ENCODE measurements around the gene WDR43. TPM values are rescaled to one million over a fixed set of nuclear protein-coding genes. Genes with fewer than 3 reads are reported as not detected.

WDR43 gene
- total and polyA plus RNA-seq, 3 experiments from 2014 or later, result 40.0 to 186 (median 169) TPM

DNA sequence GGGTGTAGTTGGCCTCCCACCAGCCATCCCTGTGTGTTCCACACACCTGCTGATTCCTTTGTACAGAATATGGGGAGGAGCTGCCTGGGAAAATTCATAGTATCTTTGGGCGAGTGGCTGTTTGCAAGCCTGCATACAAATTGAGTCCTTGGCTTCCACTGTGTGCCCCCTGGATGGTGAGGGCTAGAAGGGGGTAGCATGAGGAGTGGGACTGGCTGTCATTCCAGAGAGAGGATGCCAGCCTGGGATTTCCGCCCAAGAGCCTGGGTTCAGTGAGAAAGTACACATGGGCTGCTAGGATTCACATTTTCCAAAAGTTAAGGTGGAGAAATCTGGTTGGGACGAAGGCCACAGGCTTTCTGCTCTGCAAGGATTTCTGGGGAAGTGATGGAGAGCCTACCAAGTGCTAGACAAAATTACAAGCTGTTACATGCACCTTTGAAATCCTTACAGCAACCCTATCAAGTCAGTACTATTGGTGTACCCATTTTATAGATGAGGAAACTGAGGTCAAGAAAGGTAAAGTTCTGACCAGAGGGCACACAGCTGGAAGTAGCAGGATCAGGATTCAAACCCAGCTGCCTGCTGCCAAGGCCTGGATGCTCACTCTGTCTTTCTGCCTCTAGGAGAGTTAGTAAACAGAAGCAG lies 86.0 kb downstream of the WDR43 start:
- Histone ChIP-seq H3K4me1 (ENCODE audit: insufficient read depth, low read length) (no peaks in the 10 kb centered on the region), H3K4me3 (ENCODE audit: low read length) (no peak overlapping the region), H3K27me3 (ENCODE audit: insufficient read depth, low read length, poor library complexity, severe bottlenecking) (no peaks in the 10 kb centered on the region), H3K27ac (ENCODE audit: low read depth, low read length) (no peak overlapping the region), H3K9me3 (ENCODE audit: low read length) (no peaks in the 10 kb centered on the region), H3K36me3 (ENCODE audit: insufficient read depth, low read length) (no peaks in the 10 kb centered on the region)
- peak overlapping the region in 4 of 8 donors; percentile 38 to 60 (median 42) for H3K27ac Mint-ChIP-seq
- no peaks in the 10 kb centered on the region for H3K9me3 Mint-ChIP-seq
- no peaks in the 10 kb centered on the region for H3K4me1 Mint-ChIP-seq
- ChIA-PET POLR2A (interaction anchor here (0.6 kb wide), 1 partner anchor 21 kb away, joined by 3 read pairs; no protein-coding TSS in a partner anchor), CTCF (interaction anchor here (0.6 to 0.8 kb wide), 2 partner anchors 30 to 34 kb away, joined by 3 read pairs; no protein-coding TSS in a partner anchor)
- H3K4me3 Mint-ChIP-seq, result no peak overlapping the region
- no peak for DNase-seq
- H3K36me3 Mint-ChIP-seq, result peaks cover 0 to 1% (median 0%) of the 10 kb centered on the region in 3 donors
- H3K27me3 Mint-ChIP-seq, result peaks cover 0 to 1% of the 10 kb centered on the region in 2 donors

DNA sequence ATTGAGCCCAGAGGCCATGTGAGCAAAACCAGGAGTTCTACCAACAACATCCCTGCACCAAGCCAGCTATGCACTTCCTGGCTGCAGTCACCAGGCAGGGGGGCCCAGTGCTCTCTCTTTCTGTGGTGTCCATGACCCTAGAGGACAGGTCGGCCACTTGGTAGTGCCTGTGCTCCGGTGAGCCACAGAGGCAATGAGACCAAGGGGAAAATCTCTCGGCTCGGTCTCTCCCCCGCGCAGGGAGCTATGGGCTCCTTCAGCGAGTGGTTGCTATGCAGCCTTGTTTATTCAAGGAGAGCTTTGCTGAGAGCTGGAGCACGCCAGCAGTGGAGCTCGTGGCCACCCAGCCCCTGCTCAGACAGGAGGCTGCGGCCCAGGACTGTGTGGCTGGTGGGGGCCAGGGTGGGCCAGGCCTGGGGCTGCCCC lies 86.6 kb downstream of the WDR43 start, which contains the start of gene TOGARAM2:
Gene TOGARAM2, plus strand, starts transcription at position 283 of the 426 bp plus-strand sequence. CDS start 13,537 bp downstream, outside the sequence.
- POLR2A ChIA-PET, result no interaction called here
- CTCF ChIA-PET, result interaction anchor here (0.8 kb wide), 1 partner anchor 34 kb away, joined by 3 read pairs; no protein-coding TSS in a partner anchor
- no peaks in the 10 kb centered on the region for H3K9me3 ChIP-seq (ENCODE audit: low read length)
- H3K9me3 Mint-ChIP-seq, result no peaks in the 10 kb centered on the region
- no peaks in the 10 kb centered on the region for H3K4me1 Mint-ChIP-seq
- H3K36me3 ChIP-seq (ENCODE audit: insufficient read depth, low read length), result no peaks in the 10 kb centered on the region
- H3K27ac Mint-ChIP-seq, result peak within 1 kb of the TSS in 5 of 8 donors; percentile 38 to 74 (median 56)
- H3K27ac ChIP-seq (ENCODE audit: low read depth, low read length), result no peak within 1 kb of the TSS
- no peaks in the 10 kb centered on the region for H3K27me3 ChIP-seq (ENCODE audit: insufficient read depth, low read length, poor library complexity, severe bottlenecking)
- peaks cover 0 to 1% of the 10 kb centered on the region in 2 donors for H3K27me3 Mint-ChIP-seq
- no peak within 1 kb of the TSS for H3K4me3 ChIP-seq (ENCODE audit: low read length)
- H3K4me1 ChIP-seq (ENCODE audit: insufficient read depth, low read length), result no peaks in the 10 kb centered on the region
- peaks cover 0 to 1% (median 0%) of the 10 kb centered on the region in 3 donors for H3K36me3 Mint-ChIP-seq
- no peak within 1 kb of the TSS for H3K4me3 Mint-ChIP-seq
- DNase-seq, result no peak

DNA sequence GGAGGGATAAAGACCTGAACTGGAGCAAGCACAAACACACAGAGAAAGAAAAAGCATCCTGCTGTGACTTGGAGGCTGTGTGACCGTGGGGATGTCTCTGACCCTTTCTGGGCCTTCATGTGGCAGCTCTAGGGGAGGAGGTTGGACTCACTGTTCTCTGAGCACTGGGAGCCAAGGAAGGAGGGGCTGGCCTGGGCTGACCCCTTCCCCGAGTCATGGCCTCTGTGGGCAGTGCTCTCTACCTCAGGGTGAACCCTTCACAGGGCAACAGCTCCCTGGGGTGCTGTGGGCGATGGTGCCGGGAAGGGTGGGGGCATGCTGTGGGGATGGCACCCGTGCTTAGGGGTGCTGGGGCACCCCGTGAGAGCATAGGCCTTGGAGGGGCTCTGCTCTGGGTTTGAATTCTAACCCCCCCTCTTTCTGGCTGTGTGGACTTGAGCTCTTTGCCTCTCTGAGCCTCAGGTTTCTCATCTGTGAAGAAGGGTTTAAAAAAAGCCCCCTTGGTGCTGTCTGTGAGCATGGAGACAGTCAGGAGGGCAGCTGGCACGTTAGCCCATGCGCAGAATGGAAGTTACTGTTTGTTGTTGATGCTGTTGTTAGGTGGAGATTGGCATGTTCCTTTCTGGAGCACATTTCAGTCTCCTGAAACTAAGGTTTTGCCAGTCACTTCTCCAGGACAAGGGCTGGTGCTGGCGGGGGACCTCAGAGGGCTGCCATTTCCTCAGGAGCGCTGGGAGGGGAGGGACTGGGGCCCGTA lies 87.3 kb downstream of the WDR43 start:
- H3K4me3 Mint-ChIP-seq, result no peak overlapping the region
- Histone ChIP-seq H3K36me3 (ENCODE audit: insufficient read depth, low read length) (no peaks in the 10 kb centered on the region), H3K4me3 (ENCODE audit: low read length) (no peak overlapping the region), H3K27ac (ENCODE audit: low read depth, low read length) (no peak overlapping the region), H3K27me3 (ENCODE audit: insufficient read depth, low read length, poor library complexity, severe bottlenecking) (no peaks in the 10 kb centered on the region), H3K4me1 (ENCODE audit: insufficient read depth, low read length) (no peaks in the 10 kb centered on the region), H3K9me3 (ENCODE audit: low read length) (no peaks in the 10 kb centered on the region)
- no peak for DNase-seq
- peaks cover 0 to 1% (median 0%) of the 10 kb centered on the region in 3 donors for H3K36me3 Mint-ChIP-seq
- CTCF ChIA-PET, result no interaction called here
- no peaks in the 10 kb centered on the region for H3K9me3 Mint-ChIP-seq
- H3K27me3 Mint-ChIP-seq, result no peaks in the 10 kb centered on the region
- POLR2A ChIA-PET, result no interaction called here
- peak overlapping the region in 4 of 8 donors; percentile 5 to 74 (median 36) for H3K27ac Mint-ChIP-seq
- H3K4me1 Mint-ChIP-seq, result peaks cover 0 to 7% (median 6%) of the 10 kb centered on the region in 3 donors

DNA sequence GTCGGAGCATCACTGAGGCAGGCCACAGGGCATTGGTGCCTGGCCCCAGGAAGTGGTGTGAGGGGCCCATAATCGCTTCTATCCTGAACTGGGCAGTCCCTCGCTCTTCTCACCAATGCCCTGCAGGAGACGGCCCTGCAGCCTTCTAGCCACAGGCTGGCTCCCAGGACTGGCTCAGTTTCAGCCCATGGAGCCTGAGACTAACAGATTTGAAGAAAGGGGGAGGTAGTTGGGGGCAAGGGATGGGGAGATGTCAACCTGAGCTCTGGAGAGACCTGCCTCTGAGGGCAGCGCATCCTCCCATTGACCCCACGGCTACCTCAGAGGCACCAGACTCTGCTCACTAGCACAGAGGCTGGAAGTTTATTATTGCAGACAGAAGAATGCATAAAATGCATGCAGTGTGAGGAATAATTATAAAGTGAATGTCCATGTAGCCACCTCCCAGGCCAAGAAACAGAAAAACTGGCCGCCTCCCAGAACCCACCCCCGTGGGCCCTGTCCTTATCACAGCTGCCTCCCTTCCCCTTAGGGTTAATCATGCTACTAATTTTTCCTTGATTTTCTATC lies 88.0 kb downstream of the WDR43 start:
- DNase-seq, result no peak
- CTCF ChIA-PET, result interaction anchor here (1.7 kb wide), 1 partner anchor 33 kb away, joined by 4 read pairs; no protein-coding TSS in a partner anchor
- Mint-ChIP-seq H3K4me1 (peaks cover 0 to 10% (median 9%) of the 10 kb centered on the region in 3 donors), H3K9me3 (no peaks in the 10 kb centered on the region), H3K27me3 (no peaks in the 10 kb centered on the region), H3K4me3 (peak overlapping the region in 1 of 7 donors; percentile 40), H3K36me3 (peaks cover 0 to 1% (median 0%) of the 10 kb centered on the region in 3 donors), H3K27ac (peak overlapping the region in 1 of 8 donors; percentile 57)
- H3K4me1 ChIP-seq (ENCODE audit: insufficient read depth, low read length), result no peaks in the 10 kb centered on the region
- H3K9me3 ChIP-seq (ENCODE audit: low read length), result no peaks in the 10 kb centered on the region
- POLR2A ChIA-PET, result no interaction called here
- H3K27me3 ChIP-seq (ENCODE audit: insufficient read depth, low read length, poor library complexity, severe bottlenecking), result no peaks in the 10 kb centered on the region
- H3K36me3 ChIP-seq (ENCODE audit: insufficient read depth, low read length), result no peaks in the 10 kb centered on the region
- H3K4me3 ChIP-seq (ENCODE audit: low read length), result no peak overlapping the region
- H3K27ac ChIP-seq (ENCODE audit: low read depth, low read length), result no peak overlapping the region

DNA sequence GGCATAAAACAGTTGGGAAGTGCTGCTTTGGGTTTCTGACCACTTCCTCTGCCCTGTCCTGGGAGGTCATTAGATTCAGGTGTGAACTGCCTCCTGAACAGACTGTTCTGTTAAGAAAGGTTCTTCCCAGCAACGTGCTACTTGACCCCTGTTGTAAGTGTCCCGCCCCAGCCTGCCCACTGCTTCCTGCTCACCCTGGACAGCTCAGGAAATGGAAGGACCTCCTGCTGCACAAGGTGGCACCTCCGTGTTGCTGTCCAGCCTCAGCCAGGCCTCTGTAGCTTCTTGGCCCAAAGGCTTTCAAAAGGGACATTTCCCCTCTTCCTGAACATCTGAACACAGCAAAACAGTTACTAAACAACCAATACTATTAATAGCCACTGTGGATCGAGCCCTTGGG lies 92.0 kb downstream of the WDR43 start:
- Mint-ChIP-seq H3K27ac (peak overlapping the region in 1 of 8 donors; percentile 23), H3K9me3 (no peaks in the 10 kb centered on the region), H3K4me3 (no peak overlapping the region), H3K27me3 (no peaks in the 10 kb centered on the region), H3K4me1 (peaks cover 0 to 10% (median 9%) of the 10 kb centered on the region in 3 donors), H3K36me3 (no peaks in the 10 kb centered on the region)
- POLR2A ChIA-PET, result no interaction called here
- H3K27me3 ChIP-seq (ENCODE audit: insufficient read depth, low read length, poor library complexity, severe bottlenecking), result no peaks in the 10 kb centered on the region
- H3K4me3 ChIP-seq (ENCODE audit: low read length), result no peak overlapping the region
- no peaks in the 10 kb centered on the region for H3K4me1 ChIP-seq (ENCODE audit: insufficient read depth, low read length)
- no peaks in the 10 kb centered on the region for H3K9me3 ChIP-seq (ENCODE audit: low read length)
- no peaks in the 10 kb centered on the region for H3K36me3 ChIP-seq (ENCODE audit: insufficient read depth, low read length)
- no peak overlapping the region for H3K27ac ChIP-seq (ENCODE audit: low read depth, low read length)
- CTCF ChIA-PET, result no interaction called here
- DNase-seq, result no peak

DNA sequence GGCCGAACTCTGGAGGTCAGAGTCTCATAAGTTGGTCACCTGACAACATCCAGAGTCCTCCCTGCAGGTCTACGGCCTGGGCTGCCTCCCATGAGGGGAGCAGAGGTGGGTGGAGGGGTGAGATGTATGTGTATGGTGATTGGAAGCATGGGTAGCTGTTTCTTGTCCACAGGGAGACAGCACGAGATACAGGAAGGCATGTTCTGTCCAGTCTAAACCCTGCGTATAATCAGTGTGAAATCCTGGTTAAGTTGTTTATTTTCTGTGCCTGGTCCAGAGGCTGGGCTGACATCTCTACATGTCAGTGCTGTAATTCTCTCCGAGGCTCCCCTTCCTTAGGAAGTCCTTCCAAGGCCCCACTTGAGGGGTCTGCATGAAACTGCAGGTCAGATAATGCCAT lies 95.5 kb downstream of the WDR43 start:
- Histone ChIP-seq H3K27ac (ENCODE audit: low read depth, low read length) (no peak overlapping the region), H3K9me3 (ENCODE audit: low read length) (no peaks in the 10 kb centered on the region), H3K4me3 (ENCODE audit: low read length) (no peak overlapping the region), H3K4me1 (ENCODE audit: insufficient read depth, low read length) (no peaks in the 10 kb centered on the region), H3K36me3 (ENCODE audit: insufficient read depth, low read length) (no peaks in the 10 kb centered on the region), H3K27me3 (ENCODE audit: insufficient read depth, low read length, poor library complexity, severe bottlenecking) (no peaks in the 10 kb centered on the region)
- ChIA-PET POLR2A (no interaction called here), CTCF (no interaction called here)
- Mint-ChIP-seq H3K9me3 (no peaks in the 10 kb centered on the region), H3K4me3 (no peak overlapping the region), H3K4me1 (peaks cover 0 to 10% (median 9%) of the 10 kb centered on the region in 3 donors), H3K36me3 (no peaks in the 10 kb centered on the region), H3K27me3 (no peaks in the 10 kb centered on the region), H3K27ac (peak overlapping the region in 1 of 8 donors; percentile 68)
- no peak for DNase-seq

DNA sequence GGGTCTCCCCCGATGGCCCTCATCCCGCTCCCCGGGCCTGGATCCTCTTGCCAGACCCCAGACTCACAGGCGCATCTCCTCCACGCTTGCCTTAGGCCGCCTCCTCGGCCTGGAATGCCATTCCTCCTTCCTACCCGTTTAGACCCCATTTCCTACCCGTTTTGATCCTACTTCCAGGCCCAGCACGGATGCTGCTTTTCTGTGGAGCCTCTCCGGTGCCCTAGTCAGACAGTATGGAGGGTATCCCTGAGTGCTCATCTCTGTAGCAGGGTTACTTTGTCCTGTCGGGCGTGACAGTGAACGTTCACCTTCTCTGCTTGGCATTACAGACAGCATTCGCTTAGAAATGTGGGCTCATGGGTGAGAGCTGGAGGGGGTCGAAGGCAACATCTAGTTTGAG lies 96.0 kb downstream of the WDR43 start:
- H3K4me1 Mint-ChIP-seq, result peaks cover 0 to 10% (median 9%) of the 10 kb centered on the region in 3 donors
- no peak for DNase-seq
- H3K36me3 ChIP-seq (ENCODE audit: insufficient read depth, low read length), result no peaks in the 10 kb centered on the region
- ChIA-PET CTCF (no interaction called here), POLR2A (no interaction called here)
- no peak overlapping the region for H3K27ac ChIP-seq (ENCODE audit: low read depth, low read length)
- no peaks in the 10 kb centered on the region for H3K27me3 ChIP-seq (ENCODE audit: insufficient read depth, low read length, poor library complexity, severe bottlenecking)
- no peak overlapping the region for H3K4me3 ChIP-seq (ENCODE audit: low read length)
- no peaks in the 10 kb centered on the region for H3K27me3 Mint-ChIP-seq
- no peaks in the 10 kb centered on the region for H3K9me3 Mint-ChIP-seq
- no peaks in the 10 kb centered on the region for H3K36me3 Mint-ChIP-seq
- no peak overlapping the region for H3K4me3 Mint-ChIP-seq
- H3K9me3 ChIP-seq (ENCODE audit: low read length), result no peaks in the 10 kb centered on the region
- peak overlapping the region in 1 of 8 donors; percentile 30 for H3K27ac Mint-ChIP-seq
- H3K4me1 ChIP-seq (ENCODE audit: insufficient read depth, low read length), result no peaks in the 10 kb centered on the region

DNA sequence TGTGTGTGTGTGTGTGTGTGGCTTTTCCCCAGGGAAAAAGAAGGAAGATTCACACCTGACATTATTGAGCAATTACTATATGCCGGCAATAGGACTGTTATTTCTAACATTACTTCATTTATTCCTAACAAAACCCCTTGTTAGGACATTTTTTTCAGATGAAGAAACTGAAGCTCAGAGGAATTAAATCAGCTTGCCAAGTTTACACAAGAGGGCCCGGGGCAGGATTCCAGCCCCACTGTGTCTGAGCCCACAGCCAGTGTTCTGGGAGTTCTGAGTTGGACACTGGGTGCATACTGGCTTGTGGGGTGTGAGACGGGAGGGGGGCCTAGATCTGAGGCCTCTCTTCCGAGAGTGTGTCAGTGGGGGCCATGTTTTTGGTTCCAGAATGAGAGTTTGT lies 96.6 kb downstream of the WDR43 start:
- H3K4me3 ChIP-seq (ENCODE audit: low read length), result no peak overlapping the region
- no peaks in the 10 kb centered on the region for H3K36me3 ChIP-seq (ENCODE audit: insufficient read depth, low read length)
- Mint-ChIP-seq H3K4me3 (no peak overlapping the region), H3K27ac (peak overlapping the region in 4 of 8 donors; percentile 30 to 68 (median 34)), H3K9me3 (no peaks in the 10 kb centered on the region), H3K4me1 (peaks cover 0 to 10% (median 9%) of the 10 kb centered on the region in 3 donors), H3K27me3 (no peaks in the 10 kb centered on the region), H3K36me3 (no peaks in the 10 kb centered on the region)
- no peak overlapping the region for H3K27ac ChIP-seq (ENCODE audit: low read depth, low read length)
- H3K9me3 ChIP-seq (ENCODE audit: low read length), result no peaks in the 10 kb centered on the region
- CTCF ChIA-PET, result interaction anchor here (0.5 to 0.7 kb wide), 2 partner anchors 58 to 152 kb away, joined by 3 read pairs; no protein-coding TSS in a partner anchor
- H3K27me3 ChIP-seq (ENCODE audit: insufficient read depth, low read length, poor library complexity, severe bottlenecking), result no peaks in the 10 kb centered on the region
- POLR2A ChIA-PET, result no interaction called here
- no peak for DNase-seq
- no peaks in the 10 kb centered on the region for H3K4me1 ChIP-seq (ENCODE audit: insufficient read depth, low read length)

Data from CD8-positive, alpha-beta memory T cell (primary cell).